HepG2 (cell line): Measurements from ENCODE around the gene LENG1. TPM values are rescaled to one million over a fixed set of nuclear protein-coding genes. Genes with fewer than 3 reads are reported as not detected.

Experiments
- AKAP8 ChIP-seq: sonication (generic); formaldehyde crosslinking; IDR thresholded peaks from 2 replicates; pipeline ENCODE4 v1.5.1; 2020; ENCODE audit warnings: mild to moderate bottlenecking, missing genetic modification reagents
- EED ChIP-seq: sonication (generic); formaldehyde crosslinking; IDR thresholded peaks from 2 replicates; pipeline ENCODE4 v1.5.0; 2020; ENCODE audit warnings: mild to moderate bottlenecking, missing genetic modification reagents
- FOXC1 ChIP-seq: sonication (generic); formaldehyde crosslinking; IDR thresholded peaks from 2 replicates; pipeline ENCODE4 v1.8.0; 2022; ENCODE audit warnings: mild to moderate bottlenecking, missing genetic modification reagents, borderline replicate concordance
- HDAC6 ChIP-seq: fragments of 200-600 bp; sonication (generic); IDR thresholded peaks from 2 replicates; pipeline ENCODE4 v1.7.0; 2017; ENCODE audit warnings: mild to moderate bottlenecking, antibody characterized with exemption, low read length, low read depth
- MAZ ChIP-seq, 2 experiments: sonication (generic) in 1 of 2; formaldehyde crosslinking in 1 of 2; IDR thresholded peaks; 2 replicates each; pipeline versions ENCODE4 v1.5.0 to v1.6.1; 2012 to 2020; ENCODE audit warnings: low read depth in 2 of 2, mild to moderate bottlenecking in 2 of 2, borderline replicate concordance in 1 of 2, improper control_type of control experiment in 1 of 2, low read length in 1 of 2, missing genetic modification reagents in 1 of 2, moderate library complexity in 1 of 2
- PAX8 ChIP-seq: sonication (generic); formaldehyde crosslinking; IDR thresholded peaks from 2 replicates; pipeline ENCODE4 v1.8.0; 2022; ENCODE audit warnings: mild to moderate bottlenecking, missing genetic modification reagents, borderline replicate concordance
- RORA ChIP-seq: sonication (generic); formaldehyde crosslinking; IDR thresholded peaks from 2 replicates; pipeline ENCODE4 v1.5.0; 2020; ENCODE audit warnings: mild to moderate bottlenecking, missing genetic modification reagents, moderate library complexity
- SKI ChIP-seq: fragments of 450-650 bp; IDR thresholded peaks from one replicate; pipeline ENCODE4 v1.6.1; 2018; ENCODE audit warnings: mild to moderate bottlenecking; ENCODE audit not compliant: partially characterized antibody
- XRCC5 ChIP-seq: fragments of 200-400 bp; formaldehyde crosslinking; optimal IDR thresholded peaks from 2 replicates; pipeline ENCODE3; 2017; ENCODE audit warnings: mild to moderate bottlenecking, low read length
- ZBTB8A ChIP-seq: sonication (generic); formaldehyde crosslinking; IDR thresholded peaks from 2 replicates; pipeline ENCODE4 v1.4.0; 2020; ENCODE audit warnings: mild to moderate bottlenecking, low read depth, missing genetic modification reagents, borderline replicate concordance
- ZNF143 ChIP-seq: sonication (generic); formaldehyde crosslinking; IDR thresholded peaks from 2 replicates; pipeline ENCODE4 v1.4.0; 2020; ENCODE audit warnings: missing genetic modification reagents
- ZNF264 ChIP-seq: sonication (generic); formaldehyde crosslinking; IDR thresholded peaks from 2 replicates; pipeline ENCODE4 v1.4.0; 2020; ENCODE audit warnings: missing genetic modification reagents
- ZNF556 ChIP-seq: sonication (generic); formaldehyde crosslinking; IDR thresholded peaks from 2 replicates; pipeline ENCODE4 v1.4.0; 2020; ENCODE audit warnings: mild to moderate bottlenecking, missing genetic modification reagents, borderline replicate concordance
- ZSCAN22 ChIP-seq: sonication (generic); formaldehyde crosslinking; IDR thresholded peaks from 2 replicates; pipeline ENCODE4 v1.4.0; 2020; ENCODE audit warnings: mild to moderate bottlenecking, missing genetic modification reagents
- ZSCAN29 ChIP-seq: sonication (generic); formaldehyde crosslinking; conservative IDR thresholded peaks from 2 replicates; pipeline ENCODE4 v1.4.0; 2020; ENCODE audit warnings: mild to moderate bottlenecking, missing genetic modification reagents
- polyA plus RNA-seq, 8 experiments: library from polyadenylated mRNA; depleted of rRNA in 3 of 8; stranded (reverse) in 7 of 8; unstranded in 1 of 8; fragments of >200 nt; fragmentation: Illumina TruSeq in 4 of 8; extraction: Trizol in 4 of 8; gene quantifications; 2 replicates each; pipeline versions ENCODE4 v1.2.1 to v1.2.3, GENCODE V29; 2011 to 2016; ENCODE audit warnings: low read depth in 4 of 8, missing spikeins in 1 of 8, mixed read lengths in 1 of 8; ENCODE audit not compliant: insufficient read depth in 1 of 8
- total RNA-seq, 5 experiments: library from RNA; depleted of rRNA; stranded (reverse); fragments of >200 nt; fragmentation: Illumina TruSeq; extraction: Trizol; gene quantifications; 2 replicates each; pipeline ENCODE4 v1.2.3, GENCODE V29; 2016; ENCODE audit warnings: low read depth in 1 of 5
- TF ChIP-seq, protein P1 (sequence below): sonication (generic); formaldehyde crosslinking; IDR thresholded peaks from 2 replicates; pipeline ENCODE4 v1.9.0; 2021; ENCODE audit warnings: missing genetic modification reagents, mild to moderate bottlenecking, borderline replicate concordance
- TF ChIP-seq, protein P2 (sequence below): sonication (generic); formaldehyde crosslinking; conservative IDR thresholded peaks from 2 replicates; pipeline ENCODE4 v1.4.0; 2020; ENCODE audit warnings: missing genetic modification reagents
- TF ChIP-seq, protein P3 (sequence below): sonication (generic); formaldehyde crosslinking; IDR thresholded peaks from 2 replicates; pipeline ENCODE4 v1.8.0; 2022; ENCODE audit warnings: mild to moderate bottlenecking, missing genetic modification reagents; ENCODE audit not compliant: insufficient replicate concordance
- TF ChIP-seq, protein P4 (sequence below): IDR thresholded peaks from 2 replicates; pipeline ENCODE4 v1.6.1; 2018; ENCODE audit warnings: missing genetic modification reagents
- TF ChIP-seq, protein P5 (sequence below): sonication (generic); formaldehyde crosslinking; IDR thresholded peaks from 2 replicates; pipeline ENCODE4 v1.5.0; 2020; ENCODE audit warnings: missing genetic modification reagents, mild to moderate bottlenecking, borderline replicate concordance
- TF ChIP-seq, protein P6 (sequence below): IDR thresholded peaks from 2 replicates; pipeline ENCODE4 v1.6.1; 2012; ENCODE audit warnings: low read depth, low read length, improper control_type of control experiment

Gene LENG1
- total and polyA plus RNA-seq, 2 of the 13 experiments (the other 11 are each of a cell fraction or from before 2014, with no cell fraction given), result 1.8 to 3.8 TPM

DNA sequence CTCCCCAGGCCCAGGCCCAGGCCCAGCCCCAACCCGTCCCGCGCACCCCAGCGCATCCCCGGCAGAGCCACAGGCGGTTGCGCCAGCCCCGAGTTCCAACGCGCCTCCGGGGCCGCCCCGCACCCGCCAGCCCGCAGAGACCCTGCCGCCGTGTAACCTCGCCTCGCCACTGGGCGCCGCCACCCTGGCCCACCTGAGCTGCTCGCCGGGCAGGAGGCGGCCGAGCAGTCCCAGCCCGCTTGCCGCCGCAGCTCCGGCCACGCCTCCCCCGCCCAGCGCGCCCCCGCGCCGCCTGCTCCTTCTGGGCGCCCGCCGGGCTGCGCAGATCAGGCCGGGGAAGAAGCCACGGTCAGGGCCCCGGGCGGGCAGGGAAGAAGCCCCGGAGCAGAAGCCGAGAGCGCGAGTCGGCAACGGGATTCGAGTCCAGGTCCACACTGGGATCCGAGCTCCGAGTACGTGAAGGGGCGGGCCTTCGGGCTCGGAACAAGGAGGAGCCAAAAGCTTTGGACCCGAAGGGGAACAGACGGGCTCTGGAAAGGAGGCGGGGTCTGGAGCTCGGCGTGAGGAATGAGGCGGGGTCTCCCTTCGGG is 29.7 kb upstream of the LENG1 start, which contains the start of gene MBOAT7 (continued):
- TF ChIP-seq, protein P1, sequence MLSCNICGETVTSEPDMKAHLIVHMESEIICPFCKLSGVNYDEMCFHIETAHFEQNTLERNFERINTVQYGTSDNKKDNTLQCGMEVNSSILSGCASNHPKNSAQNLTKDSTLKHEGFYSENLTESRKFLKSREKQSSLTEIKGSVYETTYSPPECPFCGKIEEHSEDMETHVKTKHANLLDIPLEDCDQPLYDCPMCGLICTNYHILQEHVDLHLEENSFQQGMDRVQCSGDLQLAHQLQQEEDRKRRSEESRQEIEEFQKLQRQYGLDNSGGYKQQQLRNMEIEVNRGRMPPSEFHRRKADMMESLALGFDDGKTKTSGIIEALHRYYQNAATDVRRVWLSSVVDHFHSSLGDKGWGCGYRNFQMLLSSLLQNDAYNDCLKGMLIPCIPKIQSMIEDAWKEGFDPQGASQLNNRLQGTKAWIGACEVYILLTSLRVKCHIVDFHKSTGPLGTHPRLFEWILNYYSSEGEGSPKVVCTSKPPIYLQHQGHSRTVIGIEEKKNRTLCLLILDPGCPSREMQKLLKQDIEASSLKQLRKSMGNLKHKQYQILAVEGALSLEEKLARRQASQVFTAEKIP (CRISPR knock-in tag), result no peak
- TF ChIP-seq, protein P2, sequence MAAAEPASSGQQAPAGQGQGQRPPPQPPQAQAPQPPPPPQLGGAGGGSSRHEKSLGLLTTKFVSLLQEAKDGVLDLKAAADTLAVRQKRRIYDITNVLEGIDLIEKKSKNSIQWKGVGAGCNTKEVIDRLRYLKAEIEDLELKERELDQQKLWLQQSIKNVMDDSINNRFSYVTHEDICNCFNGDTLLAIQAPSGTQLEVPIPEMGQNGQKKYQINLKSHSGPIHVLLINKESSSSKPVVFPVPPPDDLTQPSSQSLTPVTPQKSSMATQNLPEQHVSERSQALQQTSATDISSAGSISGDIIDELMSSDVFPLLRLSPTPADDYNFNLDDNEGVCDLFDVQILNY (CRISPR knock-in tag), result no peak
- TF ChIP-seq MAZ (IDR thresholded peaks at IDR 0.05; ENCODE audit: borderline replicate concordance, low read depth, low read length) (no peak; the same call in 1 of the 2 replicates), MAZ (CRISPR knock-in tag; IDR thresholded peaks at IDR 0.05; ENCODE audit: low read depth) (peak; percentile 98), FOXC1 (CRISPR knock-in tag) (peak; percentile 17; the same call in 1 of the 2 replicates), ZSCAN29 (CRISPR knock-in tag) (peak; percentile 80; the same call in 1 of the 2 replicates), AKAP8 (CRISPR knock-in tag) (no peak), XRCC5 (peak; percentile 77), RORA (CRISPR knock-in tag) (no peak), ZNF556 (CRISPR knock-in tag) (peak; percentile 84; the same call in 1 of the 2 replicates), ZNF143 (CRISPR knock-in tag) (no peak), ZBTB8A (CRISPR knock-in tag) (no peak), ZNF264 (CRISPR knock-in tag) (0 out of 2 replicates have a peak, but pooled peaks have one; percentile 20), PAX8 (CRISPR knock-in tag) (peak; percentile 93; the same call in 1 of the 2 replicates), ZSCAN22 (CRISPR knock-in tag) (0 out of 2 replicates have a peak, but pooled peaks have one; percentile 60), SKI (peak; percentile 52), EED (CRISPR knock-in tag) (no peak), HDAC6 (no peak)
- TF ChIP-seq, protein P3, sequence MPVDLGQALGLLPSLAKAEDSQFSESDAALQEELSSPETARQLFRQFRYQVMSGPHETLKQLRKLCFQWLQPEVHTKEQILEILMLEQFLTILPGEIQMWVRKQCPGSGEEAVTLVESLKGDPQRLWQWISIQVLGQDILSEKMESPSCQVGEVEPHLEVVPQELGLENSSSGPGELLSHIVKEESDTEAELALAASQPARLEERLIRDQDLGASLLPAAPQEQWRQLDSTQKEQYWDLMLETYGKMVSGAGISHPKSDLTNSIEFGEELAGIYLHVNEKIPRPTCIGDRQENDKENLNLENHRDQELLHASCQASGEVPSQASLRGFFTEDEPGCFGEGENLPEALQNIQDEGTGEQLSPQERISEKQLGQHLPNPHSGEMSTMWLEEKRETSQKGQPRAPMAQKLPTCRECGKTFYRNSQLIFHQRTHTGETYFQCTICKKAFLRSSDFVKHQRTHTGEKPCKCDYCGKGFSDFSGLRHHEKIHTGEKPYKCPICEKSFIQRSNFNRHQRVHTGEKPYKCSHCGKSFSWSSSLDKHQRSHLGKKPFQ, result peak; percentile 25
- TF ChIP-seq, protein P4, sequence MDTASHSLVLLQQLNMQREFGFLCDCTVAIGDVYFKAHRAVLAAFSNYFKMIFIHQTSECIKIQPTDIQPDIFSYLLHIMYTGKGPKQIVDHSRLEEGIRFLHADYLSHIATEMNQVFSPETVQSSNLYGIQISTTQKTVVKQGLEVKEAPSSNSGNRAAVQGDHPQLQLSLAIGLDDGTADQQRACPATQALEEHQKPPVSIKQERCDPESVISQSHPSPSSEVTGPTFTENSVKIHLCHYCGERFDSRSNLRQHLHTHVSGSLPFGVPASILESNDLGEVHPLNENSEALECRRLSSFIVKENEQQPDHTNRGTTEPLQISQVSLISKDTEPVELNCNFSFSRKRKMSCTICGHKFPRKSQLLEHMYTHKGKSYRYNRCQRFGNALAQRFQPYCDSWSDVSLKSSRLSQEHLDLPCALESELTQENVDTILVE (CRISPR knock-in tag), result no peak
- TF ChIP-seq, protein P5, sequence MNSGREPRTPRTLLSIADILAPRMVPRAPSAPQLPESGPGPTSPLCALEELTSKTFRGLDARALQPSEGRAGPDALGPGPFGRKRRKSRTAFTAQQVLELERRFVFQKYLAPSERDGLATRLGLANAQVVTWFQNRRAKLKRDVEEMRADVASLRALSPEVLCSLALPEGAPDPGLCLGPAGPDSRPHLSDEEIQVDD (CRISPR knock-in tag), result no peak
- TF ChIP-seq, protein P6, sequence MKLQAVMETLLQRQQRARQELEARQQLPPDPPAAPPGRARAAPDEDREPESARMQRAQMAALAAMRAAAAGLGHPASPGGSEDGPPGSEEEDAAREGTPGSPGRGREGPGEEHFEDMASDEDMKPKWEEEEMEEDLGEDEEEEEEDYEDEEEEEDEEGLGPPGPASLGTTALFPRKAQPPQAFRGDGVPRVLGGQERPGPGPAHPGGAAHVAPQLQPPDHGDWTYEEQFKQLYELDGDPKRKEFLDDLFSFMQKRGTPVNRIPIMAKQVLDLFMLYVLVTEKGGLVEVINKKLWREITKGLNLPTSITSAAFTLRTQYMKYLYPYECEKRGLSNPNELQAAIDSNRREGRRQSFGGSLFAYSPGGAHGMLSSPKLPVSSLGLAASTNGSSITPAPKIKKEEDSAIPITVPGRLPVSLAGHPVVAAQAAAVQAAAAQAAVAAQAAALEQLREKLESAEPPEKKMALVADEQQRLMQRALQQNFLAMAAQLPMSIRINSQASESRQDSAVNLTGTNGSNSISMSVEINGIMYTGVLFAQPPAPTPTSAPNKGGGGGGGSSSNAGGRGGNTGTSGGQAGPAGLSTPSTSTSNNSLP, result no peak
